Endodermal cell (in vitro differentiated cells): ENCODE results near the gene KICS2. TPM values are rescaled to one million over a fixed set of nuclear protein-coding genes. Genes with fewer than 3 reads are reported as not detected.

ENCODE experiments used
- DNase-seq: peaks from one replicate; pipeline ENCODE4 v3.0.0-alpha.2; 2017
- H3K27ac ChIP-seq: 2 replicates; pipeline ENCODE4 v1.5.1; 2013; ENCODE audit warnings: mild to moderate bottlenecking, low read depth, low read length, moderate library complexity
- H3K27me3 ChIP-seq: 2 replicates; pipeline ENCODE4 v1.6.1; 2013; ENCODE audit warnings: mild to moderate bottlenecking, low read length, moderate library complexity; ENCODE audit not compliant: insufficient read depth, control insufficient read depth, poor library complexity, severe bottlenecking
- H3K36me3 ChIP-seq: 2 replicates; pipeline ENCODE4 v1.7.0; 2013; ENCODE audit warnings: mild to moderate bottlenecking, low read length, moderate library complexity; ENCODE audit not compliant: control insufficient read depth, insufficient read depth
- H3K4me1 ChIP-seq: one replicate; pipeline ENCODE4 v1.7.0; 2013; ENCODE audit warnings: low read length; ENCODE audit not compliant: control insufficient read depth, insufficient read depth
- H3K4me3 ChIP-seq: 2 replicates; pipeline ENCODE4 v1.5.1; 2013; ENCODE audit warnings: mild to moderate bottlenecking, low read length, moderate library complexity
- H3K9ac ChIP-seq: 2 replicates; pipeline ENCODE4 v1.6.1; 2013; ENCODE audit warnings: mild to moderate bottlenecking, low read length, moderate library complexity; ENCODE audit not compliant: poor library complexity, severe bottlenecking; ENCODE audit errors: extremely low read depth
- H3K9me3 ChIP-seq: 2 replicates; pipeline ENCODE4 v1.6.1; 2013; ENCODE audit warnings: mild to moderate bottlenecking, low read length, moderate library complexity; ENCODE audit not compliant: control insufficient read depth
- H3K27ac Mint-ChIP-seq: 2 replicates; pipeline ENCODE4 v1.8.0; 2020; ENCODE audit warnings: mixed read lengths
- H3K27me3 Mint-ChIP-seq: 2 replicates; pipeline ENCODE4 v1.8.0; 2021; ENCODE audit warnings: mild to moderate bottlenecking, mixed read lengths; ENCODE audit not compliant: insufficient read depth
- H3K36me3 Mint-ChIP-seq: 2 replicates; pipeline ENCODE4 v1.8.0; 2020; ENCODE audit warnings: low read depth, mixed read lengths
- H3K4me1 Mint-ChIP-seq: 2 replicates; pipeline ENCODE4 v1.8.0; 2020; ENCODE audit warnings: mixed read lengths
- H3K4me3 Mint-ChIP-seq: 2 replicates; pipeline ENCODE4 v1.8.0; 2020; ENCODE audit warnings: mild to moderate bottlenecking, moderate library complexity, mixed read lengths
- H3K9me3 Mint-ChIP-seq: 2 replicates; pipeline ENCODE4 v1.8.0; 2020; ENCODE audit warnings: mild to moderate bottlenecking, mixed read lengths
- CTCF ChIP-seq: fragments of 200-600 bp; sonication (generic); conservative IDR thresholded peaks from 2 replicates; pipeline ENCODE4 v1.5.0; 2021; ENCODE audit warnings: antibody characterized with exemption, mild to moderate bottlenecking
- WGBS, 2 experiments: methylation state at CpG; one replicate each; pipeline versions ENCODE4 v1.1.5 to v1.1.7; 2013; ENCODE audit warnings: missing lambda C conversion rate in 2 of 2, mixed read lengths in 1 of 2; ENCODE audit not compliant: insufficient coverage in 1 of 2, insufficient read length in 1 of 2; 5-methylcytosine and 5-hydroxymethylcytosine counted together
- total RNA-seq, 2 donors: library from RNA; stranded (reverse); fragmentation: NEBNext Ultra II Directional in 1 of 2; extraction: Animal tissue kit (Norgen Biotek cat#: 25700) in 1 of 2; gene quantifications; 2 replicates in 1 of 2; 3 replicates in 1 of 2; pipeline ENCODE4 v1.2.1, GENCODE V29; 2021

KICS2 gene
- total RNA-seq, 2 donors from 2014 or later, result 8.0 to 16.6 TPM

GRCh38 chr12:64212119-64212746 is 9.9 kb downstream of the KICS2 start:
- Histone ChIP-seq H3K36me3 (peaks cover 6% of the 10 kb centered on the region), H3K4me1 (no peaks in the 10 kb centered on the region), H3K4me3 (no peak overlapping the region), H3K9me3 (no peaks in the 10 kb centered on the region), H3K27ac (no peak overlapping the region), H3K27me3 (no peaks in the 10 kb centered on the region), H3K9ac (no peak overlapping the region)
- H3K4me1 Mint-ChIP-seq, result no peaks in the 10 kb centered on the region
- H3K36me3 Mint-ChIP-seq, result peaks cover 9% of the 10 kb centered on the region
- TF ChIP-seq CTCF, result no peak
- no peak overlapping the region for H3K27ac Mint-ChIP-seq
- H3K27me3 Mint-ChIP-seq, result no peaks in the 10 kb centered on the region
- WGBS, 2 experiments, result 71 to 93% methylated on average over 1 to 5 of the region's 5 CpGs
- no peak for DNase-seq
- H3K4me3 Mint-ChIP-seq, result no peak overlapping the region
- no peaks in the 10 kb centered on the region for H3K9me3 Mint-ChIP-seq

GRCh38 chr12:64207453-64207852 is 14.6 kb downstream of the KICS2 start:
- 96 to 100% methylated on average over 2 of the region's 2 CpGs for WGBS, 2 experiments
- H3K4me3 Mint-ChIP-seq, result no peak overlapping the region
- DNase-seq, result no peak
- Histone ChIP-seq H3K27me3 (no peaks in the 10 kb centered on the region), H3K36me3 (peaks cover 8% of the 10 kb centered on the region), H3K9me3 (no peaks in the 10 kb centered on the region), H3K4me1 (no peaks in the 10 kb centered on the region), H3K9ac (no peak overlapping the region), H3K27ac (no peak overlapping the region), H3K4me3 (no peak overlapping the region)
- H3K27ac Mint-ChIP-seq, result no peak overlapping the region
- TF ChIP-seq CTCF, result no peak
- no peaks in the 10 kb centered on the region for H3K27me3 Mint-ChIP-seq
- H3K9me3 Mint-ChIP-seq, result no peaks in the 10 kb centered on the region
- H3K36me3 Mint-ChIP-seq, result peaks cover 18% of the 10 kb centered on the region
- no peaks in the 10 kb centered on the region for H3K4me1 Mint-ChIP-seq

- no peak for DNase-seq
- TF ChIP-seq CTCF, result no peak
- Histone ChIP-seq H3K27ac (no peak overlapping the region), H3K4me3 (no peak overlapping the region), H3K9ac (no peak overlapping the region), H3K27me3 (no peaks in the 10 kb centered on the region), H3K4me1 (no peaks in the 10 kb centered on the region), H3K9me3 (no peaks in the 10 kb centered on the region), H3K36me3 (peaks cover 4% of the 10 kb centered on the region)
- no peak overlapping the region for H3K27ac Mint-ChIP-seq
- peaks cover 15% of the 10 kb centered on the region for H3K36me3 Mint-ChIP-seq
- H3K27me3 Mint-ChIP-seq, result no peaks in the 10 kb centered on the region
- H3K4me1 Mint-ChIP-seq, result no peaks in the 10 kb centered on the region
- no CpG with 5 or more reads among the region's 2 CpGs for WGBS, 2 experiments
- H3K4me3 Mint-ChIP-seq, result no peak overlapping the region
- peaks cover 6% of the 10 kb centered on the region for H3K9me3 Mint-ChIP-seq
These were observed 16.6 kb downstream of the KICS2 start for GRCh38 chr12:64205542-64205941.
